Mesenchymal stem cell (in vitro differentiated cells and primary cell): ENCODE measurements around the gene KCTD10.

Experiments
- DNase-seq: peaks from one replicate; pipeline ENCODE4 v3.0.0-alpha.2; 2013
- H2AFZ ChIP-seq: one replicate; pipeline ENCODE4 v1.6.1; 2013; ENCODE audit warnings: low read depth, mild to moderate bottlenecking, control low read depth, inconsistent platforms, low read length, moderate library complexity
- H2AK5ac ChIP-seq: 2 replicates; pipeline ENCODE4 v1.6.1; 2013; ENCODE audit warnings: low read length, moderate library complexity, mild to moderate bottlenecking, inconsistent platforms; ENCODE audit not compliant: severe bottlenecking
- H2BK120ac ChIP-seq: one replicate; pipeline ENCODE4 v1.6.1; 2013; ENCODE audit warnings: low read depth, mild to moderate bottlenecking, inconsistent platforms, low read length, moderate library complexity
- H2BK12ac ChIP-seq, 2 experiments: one replicate each; pipeline ENCODE4 v1.6.1; 2013; ENCODE audit warnings: inconsistent platforms in 2 of 2, low read length in 2 of 2, mild to moderate bottlenecking in 2 of 2, moderate library complexity in 2 of 2, control low read depth in 1 of 2
- H2BK15ac ChIP-seq: one replicate; pipeline ENCODE4 v1.6.1; 2013; ENCODE audit warnings: mild to moderate bottlenecking, low read depth, inconsistent platforms; ENCODE audit not compliant: poor library complexity, severe bottlenecking
- H2BK5ac ChIP-seq: 2 replicates; pipeline ENCODE4 v1.6.1; 2013; ENCODE audit warnings: low read depth, mild to moderate bottlenecking, low read length, control low read depth, inconsistent platforms; ENCODE audit not compliant: poor library complexity, severe bottlenecking
- H3K14ac ChIP-seq, 2 experiments: one replicate each; pipeline ENCODE4 v1.6.1; 2013; ENCODE audit warnings: inconsistent platforms in 2 of 2, low read length in 2 of 2, control low read depth in 1 of 2, mild to moderate bottlenecking in 1 of 2, moderate library complexity in 1 of 2
- H3K18ac ChIP-seq, 2 experiments: one replicate each; pipeline ENCODE4 v1.6.1; 2013; ENCODE audit warnings: inconsistent platforms in 2 of 2, low read length in 2 of 2, control low read depth in 1 of 2, low read depth in 1 of 2, mild to moderate bottlenecking in 1 of 2
- H3K23ac ChIP-seq, 2 experiments: one replicate each; pipeline ENCODE4 v1.6.1; 2013; ENCODE audit warnings: inconsistent platforms in 2 of 2, low read length in 2 of 2, mild to moderate bottlenecking in 2 of 2, moderate library complexity in 2 of 2, control low read depth in 1 of 2
- H3K27ac ChIP-seq: 2 replicates; pipeline ENCODE4 v1.5.1; 2013; ENCODE audit warnings: mild to moderate bottlenecking, moderate library complexity, low read length, control low read depth, inconsistent platforms; ENCODE audit not compliant: poor library complexity, severe bottlenecking
- H3K27me3 ChIP-seq, 2 experiments: 2 replicates each; pipeline versions ENCODE4 v1.6.1 to v1.7.0; 2013; ENCODE audit warnings: low read length in 2 of 2, mild to moderate bottlenecking in 2 of 2, moderate library complexity in 2 of 2, control low read depth in 1 of 2, inconsistent platforms in 1 of 2; ENCODE audit not compliant: control insufficient read depth in 1 of 2, insufficient read depth in 1 of 2
- H3K36me3 ChIP-seq, 2 experiments: 2 replicates each; pipeline versions ENCODE4 v1.6.1 to v1.7.0; 2013; ENCODE audit warnings: low read length in 2 of 2, control low read depth in 1 of 2, inconsistent platforms in 1 of 2, low read depth in 1 of 2, mild to moderate bottlenecking in 1 of 2; ENCODE audit not compliant: insufficient read depth in 2 of 2, control insufficient read depth in 1 of 2
- H3K4ac ChIP-seq, 2 experiments: one replicate each; pipeline ENCODE4 v1.6.1; 2013; ENCODE audit warnings: inconsistent platforms in 2 of 2, low read length in 2 of 2, mild to moderate bottlenecking in 2 of 2, moderate library complexity in 2 of 2, control low read depth in 1 of 2, low read depth in 1 of 2
- H3K4me1 ChIP-seq: 2 replicates; pipeline ENCODE4 v1.6.1; 2013; ENCODE audit warnings: low read depth, low read length, control low read depth; ENCODE audit not compliant: control insufficient read depth, insufficient read depth
- H3K4me2 ChIP-seq: 2 replicates; pipeline ENCODE4 v1.6.1; 2013; ENCODE audit warnings: low read length, mild to moderate bottlenecking, inconsistent platforms; ENCODE audit not compliant: poor library complexity, severe bottlenecking
- H3K4me3 ChIP-seq, 2 experiments: 2 replicates each; pipeline versions ENCODE4 v1.5.1 to v1.7.0; 2013; ENCODE audit warnings: low read length in 2 of 2, mild to moderate bottlenecking in 2 of 2, control low read depth in 1 of 2, low read depth in 1 of 2; ENCODE audit not compliant: insufficient read depth in 1 of 2
- H3K79me1 ChIP-seq: replicated peaks from 2 replicates; pipeline ENCODE4 v1.6.1; 2013; ENCODE audit warnings: mild to moderate bottlenecking, control low read depth, low read length, inconsistent platforms; ENCODE audit not compliant: poor library complexity, severe bottlenecking
- H3K9ac ChIP-seq: 2 replicates; pipeline ENCODE4 v1.7.0; 2013; ENCODE audit warnings: mild to moderate bottlenecking, low read length, moderate library complexity
- H3K9me3 ChIP-seq: 2 replicates; pipeline ENCODE4 v1.7.0; 2013; ENCODE audit warnings: mild to moderate bottlenecking, low read length; ENCODE audit not compliant: control insufficient read depth
- H4K8ac ChIP-seq: one replicate; pipeline ENCODE4 v1.6.1; 2013; ENCODE audit warnings: inconsistent platforms, mild to moderate bottlenecking, low read length, moderate library complexity
- H4K91ac ChIP-seq: one replicate; pipeline ENCODE4 v1.6.1; 2013; ENCODE audit warnings: mild to moderate bottlenecking, low read length, inconsistent platforms
- WGBS: methylation state at CpG from one replicate; pipeline ENCODE4 v1.1.7; 2013; ENCODE audit warnings: mixed read lengths; 5-methylcytosine and 5-hydroxymethylcytosine counted together

Gene KCTD10

GRCh38 chr12:109461049-109461845 is 15.9 kb downstream of the KCTD10 start:
- Histone ChIP-seq H3K27ac (peak overlapping the region; percentile 100), H4K8ac (peak overlapping the region; percentile 99), H3K14ac (peak overlapping the region in 1 of 2 experiments; percentile 82), H3K18ac (peak overlapping the region; percentile 64 to 99), H2BK120ac (peak overlapping the region; percentile 95), H3K36me3 (peaks cover 35 to 45% of the 10 kb centered on the region in 2 experiments), H3K79me1 (peaks cover 5% of the 10 kb centered on the region), H3K4me3 (peak overlapping the region in 1 of 2 experiments; percentile 12), H3K27me3 (no peaks in the 10 kb centered on the region), H4K91ac (peak overlapping the region; percentile 100), H2BK5ac (peak overlapping the region; percentile 33), H2BK12ac (peak overlapping the region; percentile 98 to 100), H3K9me3 (no peaks in the 10 kb centered on the region), H2BK15ac (peak overlapping the region; percentile 99), H2AFZ (no peak overlapping the region), H3K4me1 (peaks cover 48% of the 10 kb centered on the region), H2AK5ac (peak overlapping the region; percentile 77), H3K4me2 (no peak overlapping the region), H3K9ac (peak overlapping the region; percentile 95), H3K23ac (peak overlapping the region in 1 of 2 experiments; percentile 84), H3K4ac (peak overlapping the region; percentile 99)
- peak; percentile 93 for DNase-seq
- 41% methylated on average over 8 of the region's 8 CpGs for WGBS

- Histone ChIP-seq H2BK120ac (peak overlapping the region; percentile 95), H3K36me3 (peaks cover 31 to 45% of the 10 kb centered on the region in 2 experiments), H2AK5ac (peak overlapping the region; percentile 77), H4K91ac (peak overlapping the region; percentile 96), H3K4me2 (no peak overlapping the region), H3K27ac (peak overlapping the region; percentile 100), H3K27me3 (no peaks in the 10 kb centered on the region), H3K18ac (peak overlapping the region; percentile 64 to 88), H2BK5ac (no peak overlapping the region), H3K4me3 (peak overlapping the region in 1 of 2 experiments; percentile 12), H2AFZ (no peak overlapping the region), H3K14ac (peak overlapping the region in 1 of 2 experiments; percentile 58), H3K23ac (peak overlapping the region in 1 of 2 experiments; percentile 84), H3K79me1 (peaks cover 5% of the 10 kb centered on the region), H2BK12ac (peak overlapping the region; percentile 92 to 98), H2BK15ac (peak overlapping the region; percentile 99), H3K9me3 (no peaks in the 10 kb centered on the region), H4K8ac (peak overlapping the region; percentile 88), H3K4me1 (peaks cover 47% of the 10 kb centered on the region), H3K9ac (peak overlapping the region; percentile 95), H3K4ac (peak overlapping the region; percentile 61 to 81)
- DNase-seq = no peak
- 96% methylated on average over 13 of the region's 13 CpGs for whole genome bisulfite sequencing
These were observed 16.6 kb downstream of the KCTD10 start for GRCh38 chr12:109460538-109460937.

GRCh38 chr12:109459247-109459646 is 17.9 kb downstream of the KCTD10 start:
- Histone ChIP-seq H3K27me3 (no peaks in the 10 kb centered on the region), H3K23ac (no peak overlapping the region), H3K4me2 (no peak overlapping the region), H2AFZ (no peak overlapping the region), H4K91ac (no peak overlapping the region), H2BK12ac (no peak overlapping the region), H3K14ac (no peak overlapping the region), H4K8ac (no peak overlapping the region), H2AK5ac (peak overlapping the region; percentile 87), H3K36me3 (peaks cover 31 to 49% of the 10 kb centered on the region in 2 experiments), H3K79me1 (peaks cover 8% of the 10 kb centered on the region), H3K27ac (peak overlapping the region; percentile 100), H3K4me1 (peaks cover 47% of the 10 kb centered on the region), H2BK120ac (no peak overlapping the region), H3K9me3 (no peaks in the 10 kb centered on the region), H2BK5ac (no peak overlapping the region), H3K18ac (peak overlapping the region in 1 of 2 experiments; percentile 78), H3K4ac (peak overlapping the region in 1 of 2 experiments; percentile 66), H3K4me3 (no peak overlapping the region), H2BK15ac (no peak overlapping the region), H3K9ac (peak overlapping the region; percentile 82)
- WGBS = 41% methylated on average over 6 of the region's 6 CpGs
- DNase-seq = peak; percentile 72

- H3K14ac ChIP-seq = peak overlapping the region in 1 of 2 experiments; percentile 80
- peak overlapping the region; percentile 19 for H3K4me2 ChIP-seq
- peak overlapping the region; percentile 100 for H3K27ac ChIP-seq
- H3K36me3 ChIP-seq = peaks cover 32 to 54% of the 10 kb centered on the region in 2 experiments
- H2AFZ ChIP-seq = no peak overlapping the region
- peak overlapping the region; percentile 12 to 19 for H2BK12ac ChIP-seq
- peak overlapping the region in 1 of 2 experiments; percentile 5 for H3K4me3 ChIP-seq
- H2BK120ac ChIP-seq = peak overlapping the region; percentile 54
- peak; percentile 83 for DNase-seq
- H3K9ac ChIP-seq = peak overlapping the region; percentile 82
- H2AK5ac ChIP-seq = peak overlapping the region; percentile 15
- H2BK15ac ChIP-seq = peak overlapping the region; percentile 73
- H2BK5ac ChIP-seq = no peak overlapping the region
- peaks cover 43% of the 10 kb centered on the region for H3K4me1 ChIP-seq
- peaks cover 9% of the 10 kb centered on the region for H3K79me1 ChIP-seq
- H3K27me3 ChIP-seq = no peaks in the 10 kb centered on the region
- H3K23ac ChIP-seq = peak overlapping the region; percentile 14 to 63
- H4K91ac ChIP-seq = peak overlapping the region; percentile 22
- H3K9me3 ChIP-seq = no peaks in the 10 kb centered on the region
- H3K4ac ChIP-seq = peak overlapping the region; percentile 29 to 62
- H3K18ac ChIP-seq = peak overlapping the region; percentile 30 to 93
- 27% methylated on average over 6 of the region's 6 CpGs for WGBS
- peak overlapping the region; percentile 20 for H4K8ac ChIP-seq
These were observed 18.3 kb downstream of the KCTD10 start for GRCh38 chr12:109458771-109459208.
